Activated CD4-positive, CD25-positive, alpha-beta regulatory T cell treated with anti-CD3 and anti-CD28 coated beads, Interleukin-2, amount 50 U/mL, for 24 hours (primary cell): ENCODE data around the gene ZEB1.
A peak's percentile ranks its signal among the peaks of the same experiment; 100 is the strongest.
"Not testable (repeated sequence)": the region's sequence is repeated elsewhere in the genome, so short reads cannot be mapped to it uniquely, and the experiment has no call there.

Experiments used
- ATAC-seq, 2 donors: fragments of 150-1000 bp; cut with Tn5 transposase; one replicate each; pipeline ENCODE4 v1.10.0; 2021; ENCODE audit warnings: mild to moderate bottlenecking in 1 of 2, moderate library complexity in 1 of 2

The ZEB1 gene

DNA sequence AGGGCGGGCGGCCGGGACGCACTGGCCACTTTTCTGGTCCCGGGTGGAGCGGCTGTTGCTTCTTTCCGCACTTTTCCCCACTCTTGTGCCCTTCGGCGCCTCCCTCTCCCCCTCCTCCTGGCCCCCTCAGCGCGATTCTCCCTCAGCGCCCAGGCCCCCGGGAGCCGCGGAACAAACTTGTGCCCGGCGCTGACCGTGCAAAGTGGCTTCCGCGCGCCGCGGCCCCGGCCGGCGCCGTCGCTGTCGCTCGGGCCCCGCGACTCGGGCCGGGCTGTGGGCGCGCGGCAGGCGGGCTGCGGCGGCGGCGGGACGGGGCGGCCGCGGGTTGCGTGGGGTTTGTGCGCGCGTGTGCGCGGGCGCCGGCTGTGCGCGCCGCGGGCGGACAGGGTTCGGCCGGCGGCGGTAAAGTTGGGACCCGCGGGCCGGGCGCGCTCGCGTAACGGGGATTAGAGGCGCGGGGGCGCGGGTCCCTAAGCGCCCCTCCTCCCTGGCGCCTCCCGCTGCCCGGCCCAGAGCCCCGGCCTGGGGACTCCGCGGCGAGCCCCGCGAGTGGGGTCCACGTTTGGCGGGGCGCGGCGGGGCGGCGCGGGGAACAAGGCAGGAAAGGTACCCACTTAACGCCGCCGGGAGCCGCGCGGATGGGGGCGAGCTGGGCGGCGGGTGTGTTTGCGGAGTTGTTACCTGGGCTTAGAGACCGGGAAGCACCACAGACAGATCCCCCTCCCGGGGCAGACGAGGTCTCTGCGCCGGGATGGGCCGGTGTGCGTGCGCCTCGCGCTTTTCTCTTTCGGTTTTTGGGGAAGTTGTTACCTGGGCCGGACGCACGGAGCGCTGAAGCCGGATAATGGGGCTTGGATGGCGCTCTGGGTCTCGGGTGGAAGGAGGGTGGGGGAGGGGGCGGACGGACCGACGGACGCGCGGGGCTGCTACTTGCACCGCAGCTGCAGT is 860 bp downstream of the ZEB1 start:
- ATAC-seq, result peak; percentile 1 to 5

DNA sequence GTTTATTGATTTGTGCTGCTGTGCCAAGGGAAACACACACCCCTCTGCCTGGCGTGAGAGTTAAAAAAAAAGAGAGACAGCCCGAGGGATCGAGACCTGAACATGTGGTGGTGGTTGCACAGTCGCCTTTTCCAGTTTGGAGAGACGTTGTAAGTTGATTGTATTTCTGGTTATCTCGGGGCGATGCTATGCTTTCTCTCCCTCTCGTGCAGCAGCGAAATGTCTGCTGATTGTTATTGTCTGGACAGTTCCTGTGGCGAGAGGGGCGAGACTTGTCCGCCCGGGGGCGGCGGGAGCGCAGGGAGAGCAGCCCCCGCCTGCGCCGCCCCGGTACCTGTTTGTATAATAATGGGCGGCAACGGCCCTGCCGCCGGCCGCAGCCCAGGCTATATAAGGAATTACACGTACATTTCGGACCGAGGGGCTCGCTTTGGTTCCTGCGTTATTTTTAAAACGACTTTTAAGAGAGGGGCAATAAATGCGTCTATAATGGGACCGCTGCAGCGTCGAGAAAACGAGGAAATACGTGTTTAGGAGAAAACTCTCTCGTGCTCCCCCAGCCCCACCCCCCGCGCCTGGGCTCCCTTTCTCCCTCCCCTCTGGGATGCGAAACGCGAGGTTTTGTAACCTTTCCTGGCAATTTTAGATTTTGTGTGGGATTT is 1.7 kb downstream of the ZEB1 start:
- no peak for ATAC-seq

DNA sequence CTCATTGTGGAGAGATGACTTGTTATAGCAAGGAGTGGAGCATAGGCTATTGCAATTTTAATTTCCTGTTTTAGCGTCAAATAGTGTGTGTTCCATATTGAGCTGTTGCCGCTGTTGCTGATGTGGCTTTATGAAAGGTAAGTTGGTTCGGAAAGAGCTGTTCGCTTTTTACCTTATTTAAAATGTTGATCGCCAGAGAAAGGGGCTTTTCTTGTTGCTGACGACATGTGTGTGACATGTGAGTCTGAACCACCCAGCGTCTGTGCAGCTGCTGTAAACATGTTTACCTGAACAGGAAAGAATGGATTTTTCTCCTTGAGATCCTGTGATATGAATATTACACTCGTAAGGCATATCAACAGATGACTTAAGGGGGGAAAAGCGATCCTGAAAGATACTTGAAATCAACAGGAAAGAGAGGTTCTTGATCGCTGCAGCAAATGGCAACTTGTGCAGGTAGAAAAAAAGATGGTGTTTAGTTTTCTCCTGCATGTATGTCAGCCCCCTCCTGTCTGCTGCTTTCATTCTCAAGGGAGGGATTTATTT is 2.5 kb downstream of the ZEB1 start:
- no peak for ATAC-seq

DNA sequence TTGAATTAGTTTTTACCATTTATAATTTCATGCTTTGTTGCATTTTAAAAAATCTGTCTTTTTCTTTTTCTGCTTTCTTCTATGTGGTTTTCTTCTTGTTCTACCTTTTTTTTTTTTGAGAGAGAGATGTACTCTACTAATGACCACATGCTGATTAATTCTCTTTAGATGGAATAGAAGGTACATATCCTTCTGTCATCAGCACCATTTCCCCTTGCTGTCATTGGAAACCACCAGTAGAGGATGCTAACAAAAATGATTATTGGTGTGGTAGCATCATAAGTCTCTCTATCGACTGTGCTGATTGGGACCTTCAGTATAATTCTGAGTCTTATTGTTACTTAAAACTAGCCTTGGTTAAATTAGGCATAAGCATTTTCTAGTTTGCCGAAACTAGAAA is 3.6 kb downstream of the ZEB1 start:
- ATAC-seq, result peak; percentile 6 to 12

DNA sequence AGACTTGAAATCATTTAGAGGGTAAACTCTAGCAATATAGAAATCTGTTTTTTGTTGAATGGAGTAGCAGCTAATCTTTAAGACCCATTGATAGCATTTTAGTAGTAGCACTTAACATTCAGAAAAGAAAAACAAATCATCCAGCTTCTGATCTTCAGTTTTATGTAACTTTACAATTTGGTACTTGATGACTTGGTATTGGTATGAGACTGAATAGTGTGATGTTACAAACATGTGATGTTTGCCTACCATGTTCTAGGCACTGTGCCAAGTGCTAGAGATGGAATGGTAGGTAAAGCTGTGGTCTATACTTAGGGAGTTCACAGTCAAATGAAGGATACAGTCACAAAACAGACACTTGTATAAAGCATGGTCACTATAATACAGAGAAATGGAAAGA is 21.3 kb downstream of the ZEB1 start:
- ATAC-seq, result peak in 1 of 2 donors; percentile 21

DNA sequence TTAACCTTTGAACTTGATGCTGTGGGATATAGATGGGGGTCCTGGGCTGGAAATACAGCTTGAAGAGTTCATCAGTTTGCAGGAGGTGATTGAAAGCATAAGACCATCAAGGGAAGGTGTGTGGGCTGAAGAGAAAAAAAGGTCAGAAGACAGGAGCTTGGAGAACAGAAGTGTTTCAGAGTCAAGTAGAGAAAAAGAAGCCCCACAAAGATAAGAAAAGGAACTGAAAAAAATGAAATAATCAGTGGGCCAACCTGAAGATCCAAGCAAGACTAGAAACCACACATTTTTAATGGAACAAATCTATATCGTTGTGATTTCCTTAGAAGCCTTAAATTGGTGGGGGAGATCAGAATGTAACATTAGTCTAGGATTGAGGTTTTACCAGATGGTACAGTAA is 22.5 kb downstream of the ZEB1 start:
- no peak for ATAC-seq

DNA sequence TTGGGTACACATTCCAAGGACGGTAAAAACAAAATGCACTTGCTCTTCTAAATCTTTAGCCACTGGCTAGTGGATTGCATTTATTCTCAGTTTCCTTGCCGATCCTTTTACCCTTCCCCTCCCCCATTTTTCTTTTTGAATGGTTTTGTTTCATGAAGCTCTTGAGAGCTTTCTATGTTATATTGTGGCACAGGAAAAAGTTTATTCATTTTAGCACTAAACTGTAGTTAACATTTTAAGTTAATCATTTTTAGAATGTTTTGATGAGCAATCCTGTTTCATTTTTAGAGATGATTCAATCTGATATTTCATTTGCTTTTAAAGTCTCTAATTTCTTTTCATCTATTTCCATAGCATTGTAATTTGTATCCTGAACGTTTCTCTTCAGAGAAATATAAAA is 24.0 kb downstream of the ZEB1 start:
- ATAC-seq, result peak; percentile 80 to 83

DNA sequence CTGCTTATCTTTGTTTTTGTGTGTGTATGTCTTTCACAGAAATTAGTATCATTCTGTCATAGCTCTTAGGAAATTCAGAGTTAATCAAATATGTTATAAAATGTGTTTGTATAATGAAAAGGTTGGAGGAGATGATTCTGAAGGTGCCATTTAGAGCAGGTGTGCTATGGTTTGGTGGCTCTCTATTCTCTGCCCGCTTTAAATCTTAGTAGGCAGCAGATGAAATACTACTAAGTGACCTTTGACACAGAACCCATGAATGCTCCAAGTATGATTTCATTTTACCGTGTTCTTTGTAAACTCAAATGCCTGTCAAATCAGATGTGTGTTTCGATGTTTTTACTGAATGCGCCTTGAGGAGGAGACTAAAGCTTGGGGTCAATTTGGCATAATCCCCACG is 24.5 kb downstream of the ZEB1 start:
- ATAC-seq, result peak; percentile 50 to 57

DNA sequence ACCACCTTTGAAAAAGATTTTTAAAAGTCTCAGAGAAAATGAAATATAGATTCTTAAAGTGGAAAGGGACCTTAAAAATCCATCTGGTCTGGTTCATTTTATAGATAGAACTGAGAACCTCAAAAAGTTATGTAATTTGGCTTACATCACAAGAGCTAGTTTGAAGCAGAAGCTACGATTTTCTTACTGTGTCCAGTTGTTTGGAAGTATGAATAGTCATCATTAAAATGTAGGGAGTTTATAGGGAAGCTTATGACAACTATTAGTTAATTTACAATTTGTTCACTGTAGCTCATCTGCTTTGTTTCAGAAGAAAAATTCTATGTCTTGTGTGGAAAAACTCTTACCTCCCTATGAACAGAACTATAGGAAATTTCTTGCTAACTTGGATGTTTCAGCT is 26.9 kb downstream of the ZEB1 start:
- no peak for ATAC-seq

DNA sequence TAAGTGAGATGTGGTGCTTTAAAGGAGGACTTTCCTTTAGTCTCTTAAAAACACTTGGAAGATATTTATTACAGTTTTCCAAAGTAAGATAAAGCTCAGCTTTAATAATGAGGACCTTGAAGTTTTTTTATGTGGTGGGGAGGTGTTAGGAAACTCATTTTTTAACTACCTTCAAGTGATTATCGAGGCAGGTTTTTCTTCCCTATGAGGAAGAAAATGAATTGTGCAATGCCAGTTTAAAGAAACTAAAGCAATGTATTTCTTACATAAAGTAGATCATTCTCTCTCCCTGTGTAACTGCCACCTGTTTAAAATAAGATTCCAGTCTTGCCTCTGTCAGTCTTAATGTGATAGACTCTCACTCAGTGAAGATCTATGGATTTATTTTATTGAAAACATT is 27.9 kb downstream of the ZEB1 start:
- no peak for ATAC-seq

DNA sequence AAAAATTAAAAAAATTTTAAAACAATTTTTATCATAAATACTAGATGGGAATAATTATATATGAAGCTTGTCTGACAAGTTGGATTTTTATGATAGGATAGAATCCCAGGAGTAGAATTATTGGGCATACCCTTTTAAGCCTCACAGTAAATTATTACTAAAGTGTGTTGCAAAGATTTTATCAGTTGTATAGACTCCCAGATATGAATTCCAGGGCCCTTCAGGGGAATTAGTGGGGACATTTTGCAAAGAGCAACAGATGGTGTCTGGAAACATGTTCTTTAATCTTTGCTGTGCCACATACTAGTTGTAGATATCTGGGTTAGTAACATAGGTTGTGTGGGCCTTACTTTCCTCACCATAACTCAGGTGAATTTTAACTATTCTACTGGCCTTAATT is 28.7 kb downstream of the ZEB1 start:
- no peak for ATAC-seq

DNA sequence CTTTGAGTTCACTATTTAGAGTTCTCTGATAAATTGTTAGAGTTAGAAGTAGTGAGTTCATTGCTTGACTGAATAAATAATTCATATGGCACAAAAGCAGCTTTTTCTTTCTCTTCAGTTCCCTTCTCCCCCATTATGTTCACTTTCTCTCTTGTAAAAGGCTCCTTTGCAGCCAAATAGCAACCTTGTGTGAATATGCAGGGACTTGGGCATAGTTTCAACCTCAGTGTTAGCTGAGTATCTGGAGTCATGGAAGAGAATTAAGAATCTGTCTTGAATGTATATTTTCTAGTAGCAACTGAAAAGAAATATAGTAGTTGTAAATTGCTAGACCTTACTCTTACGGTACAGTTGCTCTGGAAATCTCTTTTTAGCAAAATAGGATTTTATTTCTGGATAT is 31.9 kb downstream of the ZEB1 start:
- no peak for ATAC-seq

DNA sequence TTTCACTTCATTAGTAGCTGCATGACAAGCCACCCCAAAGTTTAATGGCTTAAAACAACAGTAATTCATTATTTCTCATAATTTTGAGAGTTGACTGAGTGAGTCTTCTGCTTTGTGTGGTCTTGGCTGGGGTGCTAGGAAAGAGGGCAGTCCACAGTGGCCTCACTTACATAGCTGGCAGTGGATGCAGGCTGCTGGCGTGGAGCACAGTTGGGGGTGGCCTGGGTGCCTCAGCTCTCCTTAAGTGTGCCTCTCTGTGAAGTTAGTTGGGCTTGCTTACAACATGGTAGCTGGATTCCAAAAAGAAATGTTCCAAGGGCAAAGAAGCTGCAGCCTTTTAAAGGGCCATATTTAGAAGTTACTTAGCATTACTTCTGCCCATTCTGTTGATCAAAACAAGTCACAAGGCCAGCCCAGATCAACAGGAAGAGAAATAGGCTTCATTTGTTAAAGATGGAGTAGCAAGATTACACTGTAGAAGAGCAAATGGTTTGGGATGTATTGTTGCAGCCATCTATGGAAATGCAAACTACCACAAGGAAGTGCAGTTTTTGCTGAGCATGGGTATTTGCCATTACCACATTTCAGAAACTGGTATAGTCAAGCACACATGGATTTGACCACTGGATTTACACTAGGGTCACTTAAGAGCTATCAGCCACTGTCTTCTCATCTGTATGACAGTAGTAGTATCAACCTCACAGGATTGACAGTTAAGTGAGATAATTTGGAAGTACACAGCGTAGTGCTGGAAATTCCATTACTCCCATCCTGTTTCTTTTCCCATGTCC is 33.6 kb downstream of the ZEB1 start:
- no peak for ATAC-seq

DNA sequence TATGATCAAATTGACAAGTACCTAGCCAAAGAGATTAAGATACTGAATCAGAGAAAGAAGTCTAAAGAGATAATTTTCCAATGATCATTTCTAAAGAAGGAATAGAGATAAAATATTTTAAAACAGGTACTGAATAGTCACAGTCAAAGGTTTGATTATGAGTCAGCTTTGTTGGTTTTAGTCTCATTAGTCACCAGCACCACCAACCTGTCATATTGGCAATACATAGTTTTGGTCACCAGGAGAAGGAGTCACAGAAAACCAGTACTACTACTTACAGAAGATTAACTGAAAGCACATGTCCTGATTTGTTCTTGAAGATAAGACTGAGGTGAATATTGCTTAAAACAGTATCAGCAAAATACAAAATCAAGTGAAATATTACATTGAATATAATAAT is 34.6 kb downstream of the ZEB1 start:
- ATAC-seq, result peak; percentile 97

DNA sequence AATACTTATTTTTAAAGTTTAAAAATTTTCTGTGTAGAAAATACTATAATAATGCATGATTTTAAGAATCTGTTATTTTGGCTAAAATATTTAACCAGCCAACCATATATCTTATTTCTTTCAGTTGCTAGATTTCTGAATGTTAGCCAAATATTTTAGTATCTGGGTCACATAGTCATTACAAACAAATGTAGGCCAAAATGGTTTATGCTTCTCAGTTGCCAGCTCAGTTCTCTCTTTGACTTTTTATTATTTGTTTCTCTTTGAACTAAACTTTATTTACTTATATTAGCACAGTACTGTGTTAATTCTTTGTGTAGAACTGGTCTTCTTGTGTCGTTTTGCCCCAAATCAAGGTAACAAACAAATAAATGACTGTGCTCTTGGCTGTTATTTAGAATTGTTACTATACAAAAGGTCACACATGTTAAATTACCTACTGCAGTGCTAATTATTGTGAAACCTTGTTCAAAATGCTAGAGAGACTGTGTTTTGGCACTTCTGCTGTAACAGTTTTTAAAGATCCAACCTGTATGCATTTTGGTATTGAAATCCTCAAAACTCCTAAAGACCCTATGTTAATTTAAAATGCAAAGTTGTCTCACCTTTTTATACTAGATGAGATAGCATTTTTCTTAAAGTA is 39.8 kb downstream of the ZEB1 start:
- no peak for ATAC-seq

DNA sequence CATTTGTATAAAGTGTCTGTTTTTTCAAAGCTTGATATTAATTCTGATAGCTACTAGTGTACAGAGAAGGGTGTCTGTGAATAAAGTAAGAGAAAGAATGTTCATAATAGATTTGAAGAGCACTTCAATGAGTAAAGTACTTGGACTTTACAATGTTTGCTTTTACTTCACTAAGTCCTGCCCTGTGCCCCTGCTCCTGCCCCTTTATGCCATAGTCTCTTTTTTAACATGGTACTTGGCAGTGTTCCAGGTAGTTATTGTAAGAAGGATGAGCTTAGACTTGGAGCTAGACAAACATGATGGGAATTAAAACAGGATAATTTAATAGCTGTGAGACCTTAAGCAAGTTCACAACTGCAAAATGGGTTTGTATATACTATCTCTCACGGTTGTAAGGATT is 41.0 kb downstream of the ZEB1 start:
- ATAC-seq, result no peak

DNA sequence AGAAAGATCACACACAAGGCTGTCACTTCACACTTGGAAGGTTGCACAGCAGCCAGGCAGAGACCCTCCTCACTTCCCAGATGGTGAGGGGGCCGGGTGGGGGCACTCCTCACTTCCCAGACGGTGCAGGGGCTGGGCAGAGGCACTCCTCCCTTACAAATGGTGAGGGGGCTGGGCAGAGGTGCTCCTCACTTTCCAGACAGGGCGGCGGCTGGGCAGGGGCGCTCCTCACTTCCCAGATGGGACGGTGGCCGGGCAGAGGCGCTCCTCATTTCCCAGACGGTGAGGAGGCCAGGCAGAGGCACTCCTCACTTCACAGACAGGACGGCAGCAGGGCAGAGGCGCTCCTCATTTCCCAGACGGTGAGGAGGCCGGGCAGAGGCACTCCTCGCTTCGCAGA is 42.5 kb downstream of the ZEB1 start:
- ATAC-seq, result not testable (repeated sequence)

DNA sequence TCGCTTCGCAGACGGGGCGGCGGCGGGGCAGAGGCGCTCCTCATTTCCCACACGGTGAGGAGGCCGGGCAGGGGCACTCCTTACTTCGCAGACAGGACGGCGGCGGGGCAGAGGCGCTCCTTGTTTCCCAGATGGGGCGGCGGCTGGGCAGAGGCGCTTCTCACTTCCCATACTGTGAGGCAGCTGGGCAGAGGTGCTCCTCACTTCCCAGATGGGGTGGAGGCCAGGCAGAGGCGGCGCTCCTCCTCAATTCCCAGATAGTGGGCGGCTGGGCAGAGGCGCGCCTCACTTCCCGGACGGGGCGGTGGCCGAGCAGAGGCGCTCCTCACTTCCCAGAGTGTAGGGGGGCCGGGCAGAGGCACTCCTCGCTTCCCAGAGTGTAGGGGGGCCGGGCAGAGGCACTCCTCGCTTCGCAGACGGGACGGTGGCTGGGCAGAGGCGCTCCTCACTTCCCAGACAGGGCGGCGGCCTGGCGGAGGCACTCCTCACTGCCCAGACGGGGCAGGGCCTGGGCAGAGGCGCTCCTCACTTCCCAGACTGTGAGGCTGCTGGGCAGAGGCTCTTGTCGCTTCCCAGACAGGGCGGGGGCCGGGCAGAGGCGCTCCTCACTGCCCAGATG is 43.1 kb downstream of the ZEB1 start:
- ATAC-seq, result no peak

DNA sequence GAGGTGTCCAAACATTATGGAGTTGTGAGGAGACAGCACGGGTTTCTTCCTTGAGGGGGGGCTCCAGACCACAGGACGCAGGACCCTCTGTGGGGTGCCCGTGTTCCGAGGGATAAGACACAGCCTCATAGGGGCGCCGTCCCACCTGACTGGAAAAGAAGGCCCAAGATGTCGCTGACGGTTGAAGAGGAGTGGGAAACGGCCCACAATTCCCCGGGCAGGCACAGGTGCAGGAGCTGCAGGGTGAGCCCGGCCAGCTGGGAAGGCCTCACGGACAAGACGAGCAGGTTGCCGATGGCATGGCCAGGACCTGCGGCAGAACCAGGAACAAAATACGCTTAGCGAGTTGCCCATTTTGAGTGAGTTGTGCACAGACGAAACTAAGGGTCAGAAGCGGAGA is 44.7 kb downstream of the ZEB1 start:
- not testable (repeated sequence) for ATAC-seq

DNA sequence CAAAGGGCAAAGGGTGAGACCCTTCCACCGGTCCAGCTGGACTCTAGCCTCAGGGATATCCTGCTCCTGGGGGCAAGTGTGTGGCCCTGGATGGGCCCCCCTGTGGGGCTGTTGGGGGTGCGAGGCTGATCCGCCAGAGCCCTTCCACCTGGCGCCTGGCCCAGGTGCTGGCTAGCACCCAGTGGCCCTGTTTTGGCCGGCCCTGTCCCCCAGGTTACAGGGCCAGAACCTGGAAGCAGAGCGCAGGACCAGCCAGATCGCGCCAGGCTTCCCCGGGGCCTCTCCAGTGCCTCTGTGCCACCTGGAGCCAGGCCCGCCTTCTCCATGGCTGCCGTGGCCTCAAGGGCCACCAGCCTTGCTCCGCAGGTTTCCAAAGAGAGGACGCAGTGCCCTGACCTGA is 45.2 kb downstream of the ZEB1 start:
- ATAC-seq, result not testable (repeated sequence)

DNA sequence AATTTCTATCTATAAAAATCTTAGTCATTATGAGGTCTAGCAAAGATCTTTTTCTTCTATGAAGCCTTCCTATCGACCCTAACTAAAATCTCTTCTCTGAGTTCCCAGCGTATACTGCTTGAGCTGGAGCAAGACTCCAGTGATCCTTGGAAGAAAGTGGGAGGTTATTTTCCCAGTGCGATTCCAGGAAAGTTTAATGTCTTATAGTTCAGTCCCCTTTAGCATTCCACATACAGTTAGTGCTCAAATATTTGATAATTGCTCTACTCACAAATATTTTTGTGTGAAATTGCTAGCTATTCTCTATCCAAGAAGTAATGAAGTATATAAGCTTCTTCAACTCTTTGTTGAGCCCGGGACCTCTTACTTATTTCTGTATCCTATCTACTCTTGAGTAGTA is 47.7 kb downstream of the ZEB1 start:
- no peak for ATAC-seq

DNA sequence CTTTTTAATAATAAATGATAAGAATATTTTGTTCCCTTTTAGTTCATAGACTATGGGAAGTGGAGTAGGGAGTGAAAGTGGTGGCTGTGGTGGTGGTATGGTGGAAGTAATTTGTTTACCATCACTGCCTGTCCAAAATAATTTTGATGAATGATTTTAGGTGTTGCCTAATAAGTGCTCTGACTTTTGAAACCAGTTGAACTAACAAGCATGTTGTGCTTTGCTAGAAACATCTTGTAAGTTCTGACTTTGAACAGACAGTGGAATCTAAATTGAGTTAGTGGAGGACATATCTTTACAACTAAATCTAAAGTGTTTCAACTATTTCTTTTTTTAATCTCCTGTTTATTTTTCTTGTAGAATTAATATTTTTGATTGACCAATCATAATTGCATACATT is 49.7 kb downstream of the ZEB1 start:
- ATAC-seq, result no peak
